HG02970 (cell line): ENCODE data around the gene ST3GAL5.

Experiments used
- ATAC-seq: cut with Tn5 transposase; IDR thresholded peaks from one replicate; pipeline ENCODE4 v1.9.1; 2021; ENCODE audit warnings: mild to moderate bottlenecking, moderate library complexity, moderate number of reproducible peaks; ENCODE audit not compliant: unreplicated experiment, low FRiP score

Gene ST3GAL5

DNA sequence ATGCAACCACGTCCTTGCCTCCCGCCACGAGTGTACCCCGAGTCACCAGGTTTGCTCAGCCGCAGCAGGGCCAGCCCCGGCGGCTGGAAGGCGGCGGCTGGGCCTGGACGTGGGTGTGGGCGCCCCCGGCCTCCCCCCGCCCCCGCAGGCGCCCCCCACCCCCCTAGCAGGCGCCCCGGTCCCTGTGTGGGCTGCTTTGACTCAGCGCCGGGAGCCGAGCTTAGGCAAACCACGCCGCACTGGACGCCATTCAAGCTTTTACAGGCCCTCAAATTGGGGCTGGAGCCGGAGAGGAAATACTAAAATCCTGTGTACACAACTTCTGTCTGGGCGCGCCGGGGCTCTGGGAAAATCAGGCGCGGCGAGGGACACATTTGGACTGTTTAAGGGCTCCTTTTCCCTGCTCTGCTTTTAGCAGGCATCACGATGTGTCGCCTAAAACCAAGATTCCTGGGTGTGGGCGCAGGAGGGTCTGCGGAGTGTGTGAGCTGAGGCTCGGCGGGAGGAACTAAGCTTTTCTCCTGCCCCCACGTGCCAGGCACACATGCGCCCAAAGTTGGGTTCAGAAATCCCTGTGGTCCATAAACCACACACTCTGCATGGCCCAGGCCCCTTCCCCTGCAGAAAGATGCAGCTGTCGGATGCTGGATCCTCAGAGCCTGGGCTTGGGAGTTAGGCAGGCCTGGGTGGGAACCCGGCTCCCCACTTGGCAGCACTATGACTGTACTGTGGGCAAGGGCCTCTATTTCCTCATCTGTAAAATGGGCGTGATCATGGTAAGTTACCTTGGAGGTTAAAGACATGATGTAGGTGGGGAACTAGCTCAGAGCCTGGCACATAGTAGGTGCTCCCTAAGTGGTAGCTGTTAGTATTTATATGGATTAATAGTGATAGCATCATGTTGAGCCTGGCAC lies 77.4 kb downstream of the ST3GAL5 start:
- no peak for ATAC-seq

DNA sequence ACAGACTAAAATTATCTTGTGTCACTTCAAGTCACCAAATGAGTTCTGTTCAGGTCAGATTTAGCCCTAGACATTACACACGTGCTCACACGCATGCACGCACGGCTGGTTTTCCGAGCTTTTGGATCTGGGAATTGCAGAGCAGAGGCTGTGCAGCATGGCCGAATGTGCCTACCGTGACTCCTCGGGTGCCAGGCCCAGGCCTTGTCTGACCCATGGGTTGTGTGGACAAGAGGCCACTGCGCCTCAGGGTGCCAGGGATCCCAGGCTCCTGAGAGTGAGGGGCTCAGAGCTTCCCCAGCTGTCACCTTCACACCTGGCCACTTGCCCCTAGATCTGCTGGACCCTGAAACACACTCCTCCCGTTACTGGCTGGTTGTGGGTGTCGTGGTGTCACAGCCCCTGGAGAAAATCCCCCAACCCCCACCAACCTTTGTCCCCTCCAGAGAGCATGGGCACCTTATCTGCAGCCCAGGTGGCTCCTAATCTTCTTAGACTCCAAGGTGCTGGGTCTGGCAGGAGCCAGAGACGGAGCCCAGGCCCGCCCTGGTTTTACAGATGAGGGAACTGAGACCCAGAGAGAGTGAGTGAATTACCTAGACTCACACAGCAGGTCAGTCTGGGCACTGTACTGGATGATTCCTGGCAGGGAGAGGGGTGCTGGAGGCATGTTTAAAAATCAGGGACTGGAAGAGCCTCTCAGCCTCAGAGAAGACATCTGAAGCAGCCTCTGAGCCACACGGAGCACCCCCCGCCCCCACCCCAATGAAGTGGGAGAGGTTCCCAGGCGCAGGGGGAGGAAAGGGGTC lies 78.2 kb downstream of the ST3GAL5 start:
- no peak for ATAC-seq

DNA sequence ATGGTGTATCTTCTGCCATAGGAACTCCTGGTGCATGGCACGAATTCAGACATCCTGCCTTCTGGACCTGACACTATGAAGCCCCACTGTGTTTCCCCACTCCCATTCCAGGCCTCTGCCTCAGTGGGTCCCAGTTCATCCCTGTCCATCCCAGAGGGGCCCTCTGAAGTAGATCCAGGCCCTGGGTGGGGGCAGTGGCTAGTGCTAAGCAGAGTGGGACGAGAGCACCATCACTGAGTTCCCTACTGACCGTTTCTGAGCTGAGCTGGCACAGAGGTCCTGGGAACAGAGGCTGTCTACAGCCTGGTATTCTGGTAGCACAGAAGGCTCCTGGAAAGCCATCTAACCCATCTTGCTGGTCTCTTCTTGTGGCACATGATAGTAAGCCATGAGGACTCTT lies 81.0 kb downstream of the ST3GAL5 start:
- no peak for ATAC-seq

DNA sequence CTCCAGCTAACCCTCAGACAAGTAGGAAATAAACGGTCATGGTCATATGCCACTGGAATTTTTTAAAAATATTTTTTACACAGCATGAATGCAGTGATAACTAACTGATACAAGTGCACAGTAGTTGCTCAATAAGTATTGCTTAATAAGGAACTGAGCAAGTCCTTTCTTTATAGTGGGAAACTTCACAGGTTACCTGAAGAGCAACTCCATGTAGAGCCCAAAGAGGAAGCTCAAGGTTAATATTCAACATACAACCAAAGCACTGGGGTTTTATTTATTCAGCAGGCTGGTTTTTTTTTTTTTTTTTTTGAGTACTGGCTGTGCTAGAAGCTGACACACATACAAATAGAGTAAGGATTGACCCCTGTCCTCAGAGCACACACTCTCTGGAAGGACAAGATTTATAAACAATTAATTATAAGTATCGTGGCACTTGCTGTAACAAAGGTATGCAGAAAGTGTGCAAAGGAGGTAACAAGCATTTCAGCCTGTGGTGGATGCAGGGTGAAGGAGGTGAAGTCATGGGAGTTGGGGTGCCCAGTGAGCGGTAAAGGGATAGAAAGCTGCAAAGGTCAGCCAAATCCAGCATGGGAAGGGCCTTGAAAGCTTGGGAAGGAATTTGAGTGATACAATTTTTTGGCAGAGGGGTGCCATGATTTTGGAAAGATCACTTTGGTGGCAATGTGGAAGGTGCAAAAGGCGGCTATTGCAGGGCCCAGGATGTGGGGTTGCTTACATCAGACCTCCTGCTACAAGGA lies 82.3 kb downstream of the ST3GAL5 start:
- no peak for ATAC-seq

DNA sequence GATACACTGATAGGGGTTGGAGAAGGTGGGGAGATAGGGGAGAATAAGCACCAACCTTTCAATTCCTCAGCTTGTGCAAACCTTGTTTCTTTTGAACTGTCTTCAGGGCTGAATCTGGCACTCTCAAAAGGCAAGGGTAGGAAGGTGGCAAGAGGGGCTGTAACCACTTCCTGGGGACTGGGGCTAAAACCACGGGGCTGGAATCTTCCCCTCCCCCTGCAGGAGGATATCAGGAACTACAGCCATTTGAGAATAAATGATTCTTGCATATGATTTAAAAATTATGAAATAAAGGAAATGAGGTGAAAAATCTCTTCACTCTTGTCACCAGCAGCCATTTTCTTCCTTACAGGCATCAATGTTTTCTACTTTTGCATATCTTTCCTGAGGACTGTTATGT lies 84.2 kb downstream of the ST3GAL5 start:
- ATAC-seq, result no peak

DNA sequence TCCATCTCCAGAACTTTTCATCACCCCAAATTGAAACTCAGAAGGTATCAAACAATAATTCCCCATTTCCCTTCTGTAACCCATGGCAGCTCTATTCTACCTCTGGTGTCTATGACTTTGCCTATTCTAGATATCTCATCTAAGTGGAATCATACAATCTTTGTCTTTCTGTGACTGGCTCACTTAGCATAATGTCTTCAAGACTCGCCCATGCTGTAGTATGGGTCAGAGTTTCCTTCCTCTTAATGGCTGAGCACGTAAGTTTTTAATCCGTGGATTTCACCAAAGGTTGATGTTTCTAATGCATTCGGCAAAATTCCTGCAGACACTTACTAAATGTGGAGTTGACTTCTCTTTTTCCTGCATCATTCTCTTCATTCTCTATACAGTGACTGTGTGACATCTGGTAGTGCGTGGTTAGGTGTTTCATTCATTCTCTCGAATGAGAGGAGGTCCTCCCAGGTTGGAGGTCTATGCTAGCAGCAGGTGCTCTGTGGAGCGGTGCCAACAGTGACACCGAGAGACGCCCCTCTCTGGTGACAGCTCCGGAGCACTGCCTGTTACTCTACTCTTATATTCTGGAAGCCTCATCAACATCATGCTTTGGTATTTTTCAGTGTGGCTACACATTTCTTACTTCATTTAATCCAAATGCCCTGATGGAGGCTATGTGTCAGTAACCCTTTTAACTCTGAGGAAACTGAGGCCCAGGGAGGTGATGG lies 84.9 kb downstream of the ST3GAL5 start:
- no peak for ATAC-seq

DNA sequence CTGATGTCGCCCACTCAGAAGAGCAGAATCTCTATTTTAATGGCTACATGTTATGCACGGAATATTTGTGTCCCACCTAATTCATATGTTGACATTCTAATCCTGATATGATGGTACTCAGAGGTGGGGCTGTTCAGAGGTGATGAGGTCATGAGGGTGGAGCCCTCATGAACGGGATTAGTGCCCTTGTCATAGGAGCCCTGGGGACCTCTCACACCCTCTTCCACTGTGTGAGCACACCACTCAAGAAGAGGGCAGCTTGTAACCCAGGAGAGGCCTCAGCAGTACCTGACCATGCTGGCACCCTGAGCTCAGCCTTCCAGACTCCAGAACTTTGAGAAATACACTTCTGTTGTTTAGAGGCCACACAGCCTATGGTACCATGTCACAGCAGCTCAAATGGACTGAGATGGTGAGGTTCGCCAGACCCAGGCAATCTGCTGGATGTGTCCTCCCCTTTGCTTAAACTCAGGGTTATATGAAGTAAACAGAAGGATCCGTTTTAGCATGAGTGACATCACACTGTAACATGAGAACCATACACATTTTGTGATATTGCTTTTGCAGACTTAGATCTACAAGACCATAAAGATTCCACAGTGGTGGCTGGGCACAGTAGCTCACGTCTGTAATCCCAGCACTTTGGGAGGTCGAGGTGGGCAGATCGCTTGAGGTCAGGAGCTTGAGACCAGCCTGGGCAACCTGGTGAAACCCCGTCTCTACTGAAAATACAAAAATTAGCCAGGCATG lies 86.3 kb downstream of the ST3GAL5 start:
- no peak for ATAC-seq

DNA sequence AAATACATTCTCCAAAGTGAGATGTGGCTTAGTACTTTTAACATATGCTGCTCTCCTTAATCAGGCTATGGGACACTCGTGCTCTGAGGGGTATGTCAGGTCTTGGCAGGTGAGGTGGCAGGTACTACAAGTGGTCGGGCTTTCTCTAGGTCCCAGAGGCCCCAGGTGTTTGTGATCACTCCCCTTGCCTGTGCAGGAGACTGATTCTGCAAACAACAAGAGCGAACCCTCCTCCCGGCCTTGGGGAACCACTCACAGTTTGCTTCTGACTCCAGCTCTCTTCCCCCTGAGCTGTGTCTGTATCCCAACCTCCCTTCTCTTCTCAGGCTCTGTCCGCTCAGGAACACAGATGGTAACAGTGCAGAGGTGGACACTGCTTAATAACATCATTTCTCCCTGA lies 86.9 kb downstream of the ST3GAL5 start:
- no peak for ATAC-seq

DNA sequence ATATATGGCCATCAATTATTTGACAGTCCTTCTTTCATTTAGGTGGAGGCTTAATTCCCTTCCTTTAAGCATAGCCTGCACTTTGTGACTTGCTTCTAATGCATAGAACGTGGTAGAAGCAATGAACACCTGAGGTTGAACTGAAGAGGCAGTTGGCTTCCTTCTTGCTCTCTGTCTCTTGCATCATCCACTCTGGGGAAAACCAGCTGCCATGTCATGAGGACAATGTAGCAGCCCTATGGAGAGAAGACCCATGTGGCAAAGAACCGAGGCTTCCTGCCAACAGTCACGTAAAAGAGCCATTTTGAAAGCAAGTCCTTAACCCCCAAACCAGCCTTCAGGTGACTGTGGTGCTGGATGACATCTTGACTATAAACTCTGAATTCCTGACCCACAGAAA lies 88.2 kb downstream of the ST3GAL5 start:
- no peak for ATAC-seq

DNA sequence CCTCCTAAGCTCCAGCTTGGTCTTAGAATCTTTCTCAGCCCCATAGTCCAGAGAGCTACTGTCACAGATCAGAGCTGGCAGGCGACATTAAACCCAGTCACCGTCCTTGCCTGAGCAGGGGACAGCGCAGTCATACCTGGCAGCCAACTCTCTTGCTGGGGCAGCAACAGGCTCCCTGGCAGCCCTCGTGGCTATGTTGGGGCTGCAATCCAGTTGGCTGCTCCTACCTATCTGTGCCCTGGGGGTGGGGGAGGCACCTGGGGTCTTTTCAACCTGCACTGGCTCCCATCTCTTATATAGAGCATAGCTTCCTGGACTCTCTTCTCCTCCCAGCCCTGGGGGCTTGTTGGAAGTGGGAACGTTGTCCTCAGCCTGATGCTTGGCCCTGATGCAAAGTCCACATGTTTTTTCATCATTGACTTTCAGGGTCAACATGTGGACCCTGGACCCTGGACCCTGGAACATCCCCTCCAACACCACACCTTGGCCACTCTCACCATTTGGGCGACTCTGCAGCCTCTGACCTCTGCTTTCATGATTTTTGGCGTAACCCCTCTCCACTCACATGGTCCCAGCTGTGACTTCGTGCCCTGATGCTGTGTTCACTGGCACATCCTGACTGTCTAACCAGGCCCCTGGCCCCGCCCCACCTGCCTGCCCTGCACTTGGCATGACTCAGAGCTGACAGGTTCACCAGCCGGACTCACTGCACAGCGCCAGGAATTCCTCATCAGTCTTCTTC lies 89.4 kb downstream of the ST3GAL5 start:
- ATAC-seq, result no peak

DNA sequence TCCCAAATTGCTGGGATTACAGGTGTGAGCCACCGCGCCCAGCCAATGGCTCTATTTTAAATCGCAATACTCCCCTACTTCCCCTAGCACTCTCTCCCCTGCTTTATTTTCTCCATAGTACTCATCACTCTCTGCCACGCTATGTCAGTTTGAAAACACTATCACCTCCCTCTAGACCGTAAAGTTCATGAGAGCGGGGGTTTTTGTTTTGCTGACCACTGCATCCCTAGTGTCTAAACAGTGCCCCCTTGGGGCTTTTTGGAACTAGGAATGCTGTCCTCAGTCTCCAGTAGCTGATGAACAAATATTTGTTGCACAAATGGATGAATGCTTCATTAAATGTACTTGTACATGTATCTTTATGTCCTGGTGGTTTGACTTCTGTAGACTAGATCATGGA lies 90.9 kb downstream of the ST3GAL5 start:
- no peak for ATAC-seq

DNA sequence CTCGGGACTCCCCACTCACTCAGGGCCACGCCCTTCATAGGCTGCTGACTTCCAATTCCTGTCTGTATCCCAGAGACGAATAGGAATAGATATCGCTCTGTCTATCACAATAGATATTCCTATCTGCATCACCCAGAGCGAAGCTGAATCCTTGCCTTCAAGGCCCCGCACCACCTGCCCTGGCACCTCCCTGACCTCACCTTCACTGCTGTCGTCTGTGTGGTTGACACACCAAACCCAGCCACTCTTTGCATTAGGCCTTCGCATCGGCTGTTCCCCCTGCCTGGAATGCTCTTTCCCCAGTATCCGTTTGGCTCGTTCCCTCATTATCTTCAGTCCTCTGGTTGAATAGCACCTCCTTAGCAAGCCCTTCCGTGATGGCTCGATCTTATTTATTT lies 91.5 kb downstream of the ST3GAL5 start:
- no peak for ATAC-seq

DNA sequence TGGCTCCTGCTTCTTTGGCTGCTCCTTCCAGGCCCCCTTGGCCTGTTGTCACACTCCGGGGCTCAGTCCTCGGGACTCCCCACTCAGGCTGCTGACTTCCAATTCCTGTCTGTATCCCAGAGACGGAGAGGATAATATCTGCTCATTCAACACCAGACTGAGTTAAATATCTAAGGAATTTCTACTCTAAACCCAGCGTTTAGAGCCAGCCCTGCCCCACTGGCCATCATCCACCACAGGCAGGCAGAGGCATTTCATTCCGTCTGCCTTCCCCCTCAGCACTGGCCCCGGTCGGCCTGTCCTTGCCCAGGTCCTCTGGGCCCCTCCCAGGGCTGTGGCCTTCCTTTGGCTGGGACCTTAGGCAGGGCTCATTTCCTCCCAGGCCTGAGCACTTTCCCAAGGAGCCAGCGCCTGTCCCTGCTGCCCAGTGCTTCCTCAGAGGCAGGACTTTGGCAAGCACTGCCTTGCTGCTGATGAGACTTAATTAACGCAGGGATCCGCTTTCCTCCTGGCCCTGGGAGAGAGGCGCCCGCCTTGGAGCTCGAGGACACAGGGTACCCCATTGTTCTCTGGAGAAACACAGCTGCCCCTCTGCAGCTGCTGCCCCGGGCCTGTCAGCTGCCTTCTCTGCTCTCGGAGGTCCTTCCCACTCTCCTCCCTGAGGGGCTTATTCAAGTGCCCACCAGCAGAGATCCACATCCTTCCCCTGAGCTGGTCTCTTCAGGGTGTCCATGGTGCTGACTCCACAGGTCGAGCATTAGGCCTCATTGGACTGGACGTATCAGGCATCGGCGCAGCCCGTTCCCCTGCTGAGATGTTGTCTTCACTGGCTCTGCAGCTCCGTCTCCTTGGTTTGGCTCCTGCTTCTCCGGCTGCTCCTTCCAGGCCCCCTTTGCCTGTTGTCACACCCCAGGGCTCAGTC lies 92.2 kb downstream of the ST3GAL5 start:
- ATAC-seq, result no peak

DNA sequence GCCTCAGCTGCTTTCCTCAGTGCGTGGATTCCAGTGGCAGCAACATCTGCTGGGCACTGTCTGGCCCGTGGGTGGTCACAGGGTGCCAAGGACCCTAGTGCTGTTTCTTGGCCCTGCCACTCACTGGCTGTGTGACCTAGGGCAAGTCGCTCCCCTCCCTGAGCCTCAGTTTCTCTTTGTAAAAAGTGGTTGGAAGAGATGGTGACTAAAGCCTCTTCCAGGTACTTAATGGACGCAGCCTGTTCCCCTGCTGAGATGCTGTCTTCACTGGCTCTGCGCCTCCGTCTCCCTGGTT lies 92.8 kb downstream of the ST3GAL5 start:
- no peak for ATAC-seq

DNA sequence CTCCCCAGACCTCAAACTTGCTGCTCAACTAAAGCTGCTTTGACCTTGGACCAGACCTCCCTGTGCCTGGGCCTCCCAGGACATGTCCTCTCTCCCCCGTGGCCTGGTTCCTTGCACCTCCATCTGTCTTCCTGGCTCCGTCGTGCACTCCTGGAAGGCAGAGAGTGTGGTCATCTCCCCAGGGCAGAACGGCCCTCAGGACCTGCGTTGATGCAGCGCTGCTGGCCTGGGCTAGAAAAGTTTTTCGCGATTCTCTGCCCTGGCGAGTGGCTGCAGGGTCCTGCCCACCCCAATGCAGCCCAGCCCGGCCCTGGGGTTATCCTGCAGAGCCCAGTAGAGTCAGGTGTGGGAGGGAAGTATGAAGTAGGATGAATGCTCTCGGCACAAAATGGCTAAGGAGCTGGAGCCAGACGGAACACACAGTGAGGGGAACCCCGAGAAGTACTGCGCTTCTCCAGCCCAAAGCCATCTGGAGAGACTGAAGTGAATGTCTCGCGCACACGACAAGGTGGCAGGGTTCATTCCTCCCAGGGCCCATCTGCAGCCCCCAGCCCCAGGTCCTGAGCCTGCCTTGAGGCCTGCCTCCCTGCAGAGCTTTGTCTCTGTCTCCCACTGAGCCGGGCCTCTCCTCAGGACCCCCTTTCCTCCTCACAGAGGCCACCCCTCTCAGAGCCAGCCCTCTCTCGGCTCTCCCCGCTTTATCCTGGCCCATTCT lies 93.3 kb downstream of the ST3GAL5 start:
- no peak for ATAC-seq

DNA sequence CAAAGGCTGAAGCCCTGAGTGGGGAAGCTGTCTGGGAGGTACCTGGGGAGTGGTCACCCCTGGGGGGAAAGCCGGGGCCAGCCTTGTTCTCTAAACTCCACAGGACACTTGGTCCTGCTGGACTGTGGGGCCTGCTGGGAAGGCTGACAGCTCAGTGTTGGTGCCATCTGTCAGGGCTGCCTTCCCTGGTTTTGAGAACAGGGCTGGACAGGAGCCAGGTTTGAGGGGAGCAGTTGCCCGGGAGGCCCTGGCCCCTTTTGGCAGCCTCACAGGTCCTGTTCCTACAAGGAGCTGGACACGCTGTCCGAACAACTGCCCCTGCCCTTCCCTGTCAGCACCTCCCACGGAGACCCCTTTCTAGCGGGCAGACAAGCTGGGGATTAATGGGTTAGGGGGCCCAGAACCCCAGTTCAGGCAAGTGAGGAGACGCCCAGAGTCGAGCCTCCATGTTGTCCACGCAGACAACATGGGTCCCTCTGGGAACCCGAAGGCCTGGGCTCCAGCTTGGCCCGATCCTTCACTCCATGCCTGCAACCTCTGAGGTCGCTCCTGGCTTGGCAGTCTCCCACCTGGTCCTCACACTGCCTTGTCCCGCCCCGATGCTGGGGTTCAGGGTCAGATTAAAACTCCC lies 94.2 kb downstream of the ST3GAL5 start:
- no peak for ATAC-seq

DNA sequence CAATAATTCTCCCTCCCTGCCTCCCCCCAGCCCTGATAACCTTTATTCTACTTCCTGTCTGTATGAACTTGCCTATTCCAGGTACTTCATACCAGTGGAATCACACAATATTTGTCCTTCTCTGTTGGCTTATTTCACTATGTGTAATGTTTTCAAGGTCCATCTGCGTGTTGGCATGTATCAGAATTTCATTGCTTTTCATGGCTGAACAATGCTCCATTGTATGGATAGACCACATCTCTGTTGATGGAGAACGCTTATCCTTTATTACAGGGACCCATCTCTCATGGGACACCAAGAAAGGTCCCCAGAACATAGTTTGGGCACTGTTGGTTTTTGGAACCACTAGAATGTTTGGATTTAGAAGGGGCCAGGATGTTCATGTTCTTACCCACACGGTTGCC lies 94.8 kb downstream of the ST3GAL5 start:
- no peak for ATAC-seq
